ENCODE results near the gene CDO1.
"Not testable (repeated sequence)": the region's sequence is repeated elsewhere in the genome, so short reads cannot be mapped to it uniquely, and the experiment has no call there.

CDO1 gene

DNA sequence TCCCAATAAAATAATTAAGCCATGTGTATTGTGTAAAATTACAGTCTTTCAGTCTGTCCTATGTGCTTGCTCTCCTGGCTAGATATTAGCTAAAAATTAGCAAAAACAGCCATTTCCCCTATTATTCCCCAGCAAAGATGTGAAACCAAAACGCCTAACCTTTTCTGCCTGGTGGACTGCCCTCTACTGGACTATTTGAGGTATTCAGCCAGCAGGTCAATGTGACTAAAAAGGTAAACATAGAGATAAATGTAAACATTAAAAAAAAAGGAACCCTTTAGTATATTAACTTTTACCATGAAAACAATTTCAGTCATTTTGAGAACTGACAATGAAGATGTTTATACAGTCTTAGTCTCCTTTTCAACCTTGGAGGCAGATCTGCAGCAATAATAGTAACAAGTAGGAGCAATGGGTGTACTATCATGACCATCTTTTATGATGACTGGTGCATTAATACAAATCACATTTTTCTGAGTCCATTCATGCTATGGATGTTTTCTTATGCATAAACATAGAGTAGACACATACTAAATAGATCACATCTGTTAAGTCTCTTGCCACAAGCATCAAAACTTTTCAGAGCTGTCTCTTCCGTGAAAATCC lies 14.8 kb upstream of the CDO1 start:
- TF ChIP-seq, protein P1, sequence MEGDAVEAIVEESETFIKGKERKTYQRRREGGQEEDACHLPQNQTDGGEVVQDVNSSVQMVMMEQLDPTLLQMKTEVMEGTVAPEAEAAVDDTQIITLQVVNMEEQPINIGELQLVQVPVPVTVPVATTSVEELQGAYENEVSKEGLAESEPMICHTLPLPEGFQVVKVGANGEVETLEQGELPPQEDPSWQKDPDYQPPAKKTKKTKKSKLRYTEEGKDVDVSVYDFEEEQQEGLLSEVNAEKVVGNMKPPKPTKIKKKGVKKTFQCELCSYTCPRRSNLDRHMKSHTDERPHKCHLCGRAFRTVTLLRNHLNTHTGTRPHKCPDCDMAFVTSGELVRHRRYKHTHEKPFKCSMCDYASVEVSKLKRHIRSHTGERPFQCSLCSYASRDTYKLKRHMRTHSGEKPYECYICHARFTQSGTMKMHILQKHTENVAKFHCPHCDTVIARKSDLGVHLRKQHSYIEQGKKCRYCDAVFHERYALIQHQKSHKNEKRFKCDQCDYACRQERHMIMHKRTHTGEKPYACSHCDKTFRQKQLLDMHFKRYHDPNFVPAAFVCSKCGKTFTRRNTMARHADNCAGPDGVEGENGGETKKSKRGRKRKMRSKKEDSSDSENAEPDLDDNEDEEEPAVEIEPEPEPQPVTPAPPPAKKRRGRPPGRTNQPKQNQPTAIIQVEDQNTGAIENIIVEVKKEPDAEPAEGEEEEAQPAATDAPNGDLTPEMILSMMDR (IDR thresholded peaks at IDR 0.05; ENCODE audit: insufficient read depth, low read depth, low read length, missing control alignments), result peak; percentile 65
- no peak overlapping the region for H3K4me3 ChIP-seq (ENCODE audit: low read depth, low read length)
- peak; percentile 38 for DNase-seq (ENCODE audit: low read depth)

DNA sequence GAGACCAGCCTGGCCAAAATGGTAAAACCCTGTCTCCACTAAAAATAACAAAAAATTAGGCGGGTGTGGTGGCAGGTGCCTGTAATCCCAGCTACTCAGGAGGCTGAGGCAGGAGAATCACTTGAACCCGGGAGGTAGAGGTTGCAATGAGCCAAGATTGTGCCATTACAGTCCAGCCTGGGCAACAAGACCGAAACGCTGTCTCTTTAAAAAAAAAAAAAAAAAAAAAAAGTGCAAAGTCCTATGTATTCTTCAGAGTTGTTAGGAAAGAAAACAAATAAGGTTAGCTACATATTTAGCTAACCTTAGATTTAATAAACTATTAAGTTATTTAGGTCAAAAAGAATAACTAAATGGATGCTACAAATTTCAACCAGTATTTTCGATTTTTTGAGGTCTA lies 13.5 kb upstream of the CDO1 start:
- no peak overlapping the region for H3K4me3 ChIP-seq (ENCODE audit: low read depth, low read length)
- TF ChIP-seq, protein P1 (IDR thresholded peaks at IDR 0.05; ENCODE audit: insufficient read depth, low read depth, low read length, missing control alignments), result no peak
- DNase-seq (ENCODE audit: low read depth), result no peak

DNA sequence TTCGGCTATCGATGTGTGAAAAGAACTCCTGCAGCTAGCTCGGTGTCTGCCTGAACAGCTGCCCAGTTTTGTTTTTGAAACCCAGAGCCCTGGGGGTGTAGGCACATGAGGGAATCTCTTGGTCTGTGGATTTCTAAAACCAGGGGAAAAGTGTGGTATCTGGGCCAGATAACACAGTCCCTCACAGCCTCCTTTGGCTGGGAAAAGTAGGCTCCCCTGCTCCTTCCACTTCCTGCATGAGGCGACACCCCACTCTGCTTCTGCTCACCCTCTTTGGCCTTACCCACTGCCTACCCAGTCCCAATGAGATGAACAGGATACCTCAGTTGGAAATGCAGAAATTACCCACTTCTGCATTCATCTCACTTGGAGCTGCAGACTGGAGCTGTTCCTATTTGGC lies 9.5 kb upstream of the CDO1 start:
- no peak overlapping the region for H3K4me3 ChIP-seq (ENCODE audit: low read depth, low read length)
- DNase-seq (ENCODE audit: low read depth), result no peak
- TF ChIP-seq, protein P1 (IDR thresholded peaks at IDR 0.05; ENCODE audit: insufficient read depth, low read depth, low read length, missing control alignments), result no peak

- DNase-seq (ENCODE audit: low read depth); H3K4me3 ChIP-seq (ENCODE audit: low read depth, low read length): not testable (repeated sequence)
These were observed 8.5 kb upstream of the CDO1 start for GRCh38 chr5:115824983-115825382.

DNA sequence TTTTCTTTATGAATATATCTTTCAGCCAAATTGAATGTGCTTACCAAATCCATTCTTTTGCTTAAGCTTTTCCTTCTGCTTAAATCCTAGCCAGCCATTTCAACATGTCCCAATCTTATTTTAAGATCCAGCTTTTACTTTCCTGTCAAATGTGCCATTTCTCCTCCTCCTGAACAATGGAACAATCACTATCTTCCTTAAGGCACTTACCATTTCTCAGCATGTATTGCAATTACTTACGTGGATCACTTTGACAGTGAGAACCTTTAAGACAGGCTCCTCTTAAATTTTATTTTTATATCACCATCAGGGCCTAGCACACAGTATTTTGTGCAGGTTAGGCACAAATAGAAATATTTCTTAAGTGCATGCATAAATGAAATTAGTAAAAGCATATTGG lies 4.4 kb upstream of the CDO1 start:
- TF ChIP-seq, protein P1 (IDR thresholded peaks at IDR 0.05; ENCODE audit: insufficient read depth, low read depth, low read length, missing control alignments), result no peak
- no peak overlapping the region for H3K4me3 ChIP-seq (ENCODE audit: low read depth, low read length)
- no peak for DNase-seq (ENCODE audit: low read depth)

DNA sequence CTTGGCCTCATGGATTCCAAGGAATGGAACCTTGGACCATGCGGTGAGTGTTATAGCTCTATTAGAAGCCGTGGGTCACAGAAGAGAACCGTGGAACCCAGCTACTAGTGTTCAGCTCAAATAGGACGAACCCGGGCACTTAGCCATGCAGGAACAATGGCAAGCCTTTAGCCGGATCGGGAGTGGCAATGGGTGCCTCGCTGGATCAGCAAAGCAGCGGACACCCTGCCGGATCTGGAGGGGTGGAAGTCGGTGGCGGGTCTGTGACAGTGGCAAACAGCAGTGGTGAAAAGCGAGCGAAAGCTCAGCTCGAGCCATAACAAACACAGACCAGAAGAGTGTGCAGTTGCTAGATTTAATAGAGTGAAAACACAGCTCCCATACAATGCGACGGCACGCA lies 2.4 kb upstream of the CDO1 start:
- TF ChIP-seq, protein P1 (IDR thresholded peaks at IDR 0.05; ENCODE audit: insufficient read depth, low read depth, low read length, missing control alignments), result no peak
- no peak for DNase-seq (ENCODE audit: low read depth)
- no peak overlapping the region for H3K4me3 ChIP-seq (ENCODE audit: low read depth, low read length)

- no peak for DNase-seq (ENCODE audit: low read depth)
- TF ChIP-seq, protein P1 (IDR thresholded peaks at IDR 0.05; ENCODE audit: insufficient read depth, low read depth, low read length, missing control alignments), result no peak
- H3K4me3 ChIP-seq (ENCODE audit: low read depth, low read length), result no peak overlapping the region
These were observed 927 bp upstream of the CDO1 start for GRCh38 chr5:115817386-115817785.
